GM18861 (cell line): ENCODE data around the gene FAM174B.
A peak's percentile ranks its signal among the peaks of the same experiment; 100 is the strongest.

Experiments
- ATAC-seq: cut with Tn5 transposase; IDR thresholded peaks from one replicate; pipeline ENCODE4 v1.9.1; 2021; ENCODE audit not compliant: unreplicated experiment

FAM174B gene

DNA sequence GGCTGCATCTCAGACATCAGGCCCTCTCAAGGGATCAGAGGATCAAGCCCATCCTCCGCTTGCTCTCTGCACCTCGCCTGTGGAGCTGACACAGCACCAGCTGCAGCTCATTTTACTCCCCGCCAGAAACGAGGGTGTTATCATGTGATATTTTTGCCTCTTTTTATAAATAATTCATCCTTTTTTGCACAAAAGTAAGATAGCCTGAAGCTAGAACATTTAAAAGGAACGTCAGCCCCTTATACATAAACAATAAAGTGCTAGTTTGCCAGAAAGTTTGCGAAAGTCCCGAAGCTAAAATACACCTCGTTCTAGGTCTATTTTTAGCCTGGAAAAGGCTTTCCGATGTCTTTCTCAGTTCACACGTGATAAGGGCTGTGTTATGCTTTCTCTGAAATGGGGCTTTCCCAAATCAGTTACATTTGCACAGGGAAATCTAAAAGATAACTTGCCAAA, 9.6 kb upstream of the FAM174B start:
- ATAC-seq: no peak

DNA sequence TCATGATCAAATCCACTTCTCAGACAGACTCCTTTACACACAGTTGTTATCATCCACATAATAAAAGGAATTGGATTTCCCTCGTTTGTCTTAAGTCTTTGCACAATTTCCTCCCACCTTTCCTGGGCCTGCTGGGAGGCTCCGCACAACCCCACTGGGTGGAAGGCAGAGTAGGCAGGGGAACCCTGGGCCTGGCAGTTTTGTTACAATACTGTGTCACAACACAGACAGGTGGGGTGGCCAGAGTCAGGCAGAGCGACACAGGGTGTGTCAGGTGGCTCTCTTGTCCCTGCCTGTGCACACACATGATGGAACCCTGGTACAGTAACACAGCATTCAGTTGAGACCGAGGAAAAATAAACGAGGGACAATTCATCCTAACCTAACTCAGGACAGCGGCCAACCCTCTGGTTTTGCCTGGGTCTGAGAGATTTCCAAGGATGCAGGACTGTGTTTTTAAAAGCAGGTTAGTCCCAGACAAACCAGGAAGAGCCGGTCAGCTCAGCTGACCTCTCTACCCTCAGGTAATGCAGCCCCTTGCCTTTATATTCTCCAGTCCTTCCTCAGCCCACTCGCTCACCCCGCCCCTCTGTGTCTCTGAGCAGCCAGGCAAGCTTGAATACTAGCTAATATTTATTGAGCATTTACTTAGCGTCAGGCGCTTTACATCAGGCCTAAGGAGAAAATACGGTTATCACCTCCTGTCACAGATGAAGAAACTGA, 8.8 kb upstream of the FAM174B start:
- ATAC-seq: no peak

DNA sequence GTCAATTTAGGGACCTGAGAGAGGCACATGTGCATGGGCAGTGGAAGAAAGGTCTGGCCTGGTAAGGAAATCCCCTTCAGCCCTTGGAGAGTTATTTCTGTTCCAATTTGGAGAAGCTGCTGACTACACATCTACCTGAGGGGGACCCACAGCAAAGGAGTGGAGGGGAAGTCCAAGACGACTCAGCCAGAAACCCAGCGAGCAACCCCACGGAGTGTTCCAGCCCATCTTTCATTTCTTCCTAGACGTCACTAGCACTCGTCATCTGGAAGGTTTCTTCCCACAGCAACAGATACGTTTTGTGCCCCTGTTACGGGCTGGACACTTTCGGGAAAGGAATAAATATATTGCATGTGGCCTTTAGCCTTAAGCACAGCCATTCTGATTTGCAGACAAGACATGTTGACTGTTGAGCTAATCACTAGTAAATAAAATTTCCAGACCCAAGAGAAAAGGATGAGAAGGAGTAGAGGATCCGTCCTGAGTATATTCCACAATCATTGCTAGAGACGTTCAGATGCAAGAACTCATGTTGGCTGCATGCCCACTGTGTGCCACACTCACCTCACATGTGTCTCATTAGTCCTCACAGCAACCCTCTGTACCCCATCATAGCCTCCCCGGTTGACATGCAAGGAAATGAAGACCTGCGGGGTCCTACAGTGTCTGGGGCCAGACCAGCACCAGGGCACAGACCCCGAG, 7.8 kb upstream of the FAM174B start:
- peak; percentile 58 for ATAC-seq

DNA sequence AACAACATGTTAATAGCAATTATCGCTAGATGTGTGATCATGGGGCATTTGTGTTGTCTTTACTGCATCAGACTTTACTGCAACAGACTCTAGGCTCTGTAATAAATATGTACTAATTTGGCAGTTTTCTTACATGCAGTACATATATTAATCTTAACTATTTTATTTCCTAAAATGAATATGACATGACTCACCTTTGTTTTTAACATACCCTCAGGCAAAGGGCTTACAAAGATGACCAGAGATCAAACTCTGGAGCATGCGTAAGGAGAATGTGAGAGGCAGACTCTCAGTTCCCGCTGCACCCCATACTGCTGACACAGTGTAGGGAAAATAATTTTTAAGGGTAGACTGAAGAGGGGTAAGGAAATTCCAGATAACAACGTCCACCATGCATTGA, 7.2 kb upstream of the FAM174B start:
- no peak for ATAC-seq

DNA sequence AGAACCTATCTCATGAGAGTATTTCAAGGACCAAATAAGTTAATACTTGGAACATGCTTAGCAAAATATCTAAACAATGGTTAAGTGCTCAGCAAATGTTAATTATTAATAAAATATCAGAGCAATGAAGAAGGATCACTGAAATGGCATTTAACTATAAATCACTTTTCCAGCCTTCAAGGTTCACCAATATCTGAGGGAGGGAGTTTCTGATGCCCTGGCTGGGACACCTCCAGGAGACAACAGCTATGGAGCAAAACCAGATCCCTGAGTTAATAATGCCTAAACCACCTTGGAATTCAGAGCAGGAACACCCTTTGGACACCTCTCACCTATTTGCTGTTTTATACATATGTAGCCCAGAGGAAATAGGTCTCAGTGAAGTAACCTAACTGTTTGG, 6.4 kb upstream of the FAM174B start:
- ATAC-seq: no peak

DNA sequence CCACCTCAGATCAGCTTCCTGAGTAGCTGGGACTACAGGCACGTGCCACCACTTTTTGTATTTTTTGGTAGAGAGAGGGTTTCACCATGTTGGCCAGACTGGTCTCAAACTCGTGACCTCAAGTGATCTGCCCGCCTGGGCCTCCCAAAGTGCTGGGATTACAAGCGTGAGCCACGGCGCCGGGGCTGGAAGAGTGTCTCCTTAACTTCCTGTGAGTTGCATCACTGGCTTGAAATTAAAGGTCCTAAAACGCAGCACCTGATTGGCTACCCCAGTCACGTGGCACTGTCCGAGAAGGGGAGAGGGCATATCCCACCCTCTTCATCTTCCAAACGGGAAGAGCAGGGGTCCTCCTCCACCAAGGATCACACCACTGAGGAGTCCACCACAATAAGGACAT, 5.5 kb upstream of the FAM174B start:
- no peak for ATAC-seq

DNA sequence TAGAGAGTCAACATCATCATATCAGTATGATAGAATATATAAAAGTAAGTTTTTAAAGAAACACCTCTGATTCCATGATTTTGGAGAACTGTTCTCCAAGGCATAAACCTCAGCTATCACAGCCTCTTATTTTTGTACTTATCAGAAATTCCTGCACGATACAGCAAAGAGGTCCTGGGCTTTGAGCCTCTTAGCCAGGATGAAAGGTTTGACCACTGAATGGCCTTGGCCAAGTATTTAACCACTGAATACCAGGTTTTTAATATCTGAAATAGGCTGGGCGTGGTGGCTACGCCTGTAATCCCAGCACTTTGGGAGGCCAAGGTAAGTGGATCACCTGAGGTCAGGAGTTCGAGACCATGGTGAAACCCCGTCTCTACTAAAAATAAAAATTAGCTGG, 1.9 kb upstream of the FAM174B start:
- ATAC-seq: no peak

DNA sequence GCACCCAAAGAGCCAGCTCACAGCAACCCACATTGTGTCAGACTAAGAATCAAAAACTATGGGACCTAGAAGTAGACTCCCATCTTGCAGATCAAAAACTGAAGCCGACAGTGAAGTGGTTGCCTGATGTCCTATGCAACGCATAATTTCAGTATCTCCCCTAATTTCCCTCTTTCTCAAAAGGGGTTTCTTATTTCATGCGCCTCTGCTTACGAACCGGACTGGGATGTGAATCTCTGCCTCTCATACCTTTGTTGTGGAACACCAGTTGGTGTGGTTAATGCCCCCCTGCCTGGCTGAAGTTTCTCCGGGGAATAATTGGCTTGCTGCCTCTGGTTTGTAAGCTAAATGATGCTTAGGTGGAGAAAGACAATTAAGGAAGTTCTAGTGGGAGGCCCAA, 514 bp upstream of the FAM174B start:
- no peak for ATAC-seq

DNA sequence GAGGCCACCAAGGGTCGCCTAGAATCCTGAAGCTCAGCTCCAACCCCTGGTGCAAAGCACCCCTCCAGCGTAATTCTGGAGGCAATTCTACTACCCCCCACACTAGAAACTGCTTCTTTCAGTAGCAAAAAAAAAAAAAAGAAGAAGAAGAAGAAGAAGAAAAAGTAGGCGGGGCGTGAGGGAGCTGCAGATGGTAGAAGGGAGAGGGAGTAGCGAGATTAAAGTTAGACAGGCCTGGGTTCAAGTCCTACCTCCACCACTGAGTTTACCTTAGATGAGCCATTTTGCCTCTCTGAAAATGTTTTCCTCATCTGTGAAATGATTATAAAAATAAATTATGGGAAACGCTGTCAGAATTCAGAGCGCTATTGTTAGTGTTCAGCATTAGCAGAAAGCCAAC, 913 bp downstream of the FAM174B start:
- no peak for ATAC-seq

DNA sequence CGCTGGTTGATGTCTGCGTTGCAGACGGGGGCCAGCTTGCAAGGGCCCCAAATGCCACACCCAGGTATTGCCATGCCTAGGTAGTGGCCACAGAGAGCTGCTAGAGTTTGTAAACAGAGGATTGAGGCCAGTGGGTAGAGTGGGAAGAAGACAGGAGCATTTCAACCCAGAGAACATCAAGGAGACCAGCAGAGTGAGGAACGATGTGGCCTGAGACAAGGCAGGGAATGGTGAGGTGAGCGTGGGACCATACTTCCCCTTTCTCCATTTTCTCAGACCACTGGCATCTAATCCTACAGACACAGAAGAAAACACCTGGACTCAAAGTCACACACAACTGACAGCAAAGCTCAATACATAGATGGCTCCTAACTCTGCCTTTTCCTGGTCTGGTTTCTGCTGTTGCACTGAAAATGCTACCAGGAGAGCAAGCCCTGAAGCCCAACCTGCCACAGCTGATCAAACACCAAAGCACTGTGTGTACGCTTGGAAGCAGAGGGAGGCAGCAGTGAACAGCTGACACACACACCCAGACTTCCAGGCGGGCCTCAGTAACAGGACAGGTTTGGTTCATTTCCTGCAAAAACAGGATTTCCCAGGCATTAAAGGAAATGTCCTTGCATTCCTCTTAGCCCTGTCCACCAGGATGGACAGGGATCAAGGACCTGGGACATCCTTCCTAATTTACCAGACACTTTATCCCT, 1.6 kb downstream of the FAM174B start:
- ATAC-seq: no peak

DNA sequence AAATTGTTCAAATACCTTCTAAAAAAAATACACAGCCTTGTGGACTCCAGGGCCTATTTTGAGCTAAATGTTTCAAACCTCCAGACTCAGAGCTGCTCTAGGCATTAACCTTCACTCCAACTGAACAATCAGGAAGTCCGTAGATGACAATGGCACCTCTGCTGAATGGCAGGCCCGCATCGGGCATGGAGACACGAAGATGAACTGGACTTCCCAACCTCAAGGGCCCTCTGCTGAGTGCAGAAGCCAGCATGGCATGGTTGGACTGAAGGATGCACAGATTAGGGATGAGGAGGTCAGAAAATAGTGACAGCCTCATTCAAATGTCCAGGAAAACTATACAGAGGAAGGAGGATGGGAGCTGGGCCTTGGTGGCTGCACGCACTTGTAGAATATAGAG, 2.2 kb downstream of the FAM174B start:
- ATAC-seq: no peak

DNA sequence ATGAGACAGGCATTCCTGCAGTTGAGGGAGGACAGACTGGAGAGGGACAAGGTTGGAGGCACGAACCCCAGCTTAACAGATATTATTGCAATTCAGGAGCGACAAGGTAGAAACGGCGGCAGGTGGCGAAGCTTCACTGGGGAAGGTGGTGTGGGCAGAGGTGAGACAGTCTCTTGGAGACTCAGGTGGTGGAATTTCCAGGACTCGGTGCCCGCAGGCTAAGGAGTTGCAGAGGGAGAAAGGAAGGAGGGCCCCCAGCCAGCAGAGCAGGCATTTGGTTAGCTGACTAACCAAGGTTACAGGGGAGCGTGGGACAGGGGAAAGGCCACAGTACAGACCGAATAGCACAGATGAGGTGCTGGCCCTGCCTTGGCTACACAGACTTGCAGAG, 3.0 kb downstream of the FAM174B start:
- ATAC-seq: no peak

DNA sequence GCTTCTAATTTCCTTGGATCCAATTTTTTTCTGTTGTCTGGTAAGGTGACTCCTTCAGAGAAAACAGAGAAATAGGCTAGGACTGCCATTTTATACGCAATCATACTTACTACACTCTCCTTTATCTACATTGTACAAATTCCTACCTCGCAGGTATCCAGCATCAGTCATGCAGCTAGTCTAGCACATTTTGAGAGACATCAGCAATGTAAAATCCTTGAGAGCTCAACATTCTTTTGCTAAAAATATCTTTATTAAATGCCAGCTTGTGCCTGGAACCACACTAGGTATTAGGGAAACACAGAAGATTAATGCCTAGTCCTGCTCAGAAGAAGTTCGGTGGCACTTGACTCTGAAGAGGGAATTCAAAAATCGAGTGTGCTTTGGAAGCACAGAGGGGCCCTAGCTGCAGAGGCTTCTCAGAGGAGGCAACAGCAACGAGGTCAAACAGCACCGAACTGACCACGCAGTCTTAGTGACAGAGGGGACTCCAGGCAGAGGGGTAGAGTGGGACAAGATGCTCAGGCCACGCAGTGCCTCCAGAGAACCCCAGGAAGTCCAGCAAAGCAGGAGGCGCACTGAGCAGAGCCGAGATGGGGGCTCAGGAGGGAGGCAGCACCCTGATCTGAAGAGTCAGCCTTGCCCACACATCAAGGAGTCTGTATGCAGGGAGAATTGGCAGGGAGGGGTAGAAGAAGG, 3.5 kb downstream of the FAM174B start:
- no peak for ATAC-seq

DNA sequence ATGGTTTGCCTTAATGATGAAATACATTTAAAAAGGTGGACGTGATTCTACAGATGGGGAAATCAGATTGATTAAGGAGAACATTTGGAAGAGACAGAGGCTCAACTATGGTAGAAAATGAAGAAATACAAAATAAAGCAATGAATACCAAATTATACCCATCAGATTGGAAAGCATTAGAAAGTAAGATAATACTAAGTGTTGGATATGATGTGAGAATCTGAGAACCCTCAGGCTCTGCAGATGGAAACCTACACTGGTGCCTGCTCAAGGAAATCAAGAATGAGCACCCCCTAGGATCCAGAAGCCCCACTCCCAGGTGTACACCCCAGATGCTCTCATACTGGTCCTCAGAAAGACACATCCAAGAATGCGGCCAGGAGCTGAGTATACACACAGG, 4.6 kb downstream of the FAM174B start:
- ATAC-seq: no peak

DNA sequence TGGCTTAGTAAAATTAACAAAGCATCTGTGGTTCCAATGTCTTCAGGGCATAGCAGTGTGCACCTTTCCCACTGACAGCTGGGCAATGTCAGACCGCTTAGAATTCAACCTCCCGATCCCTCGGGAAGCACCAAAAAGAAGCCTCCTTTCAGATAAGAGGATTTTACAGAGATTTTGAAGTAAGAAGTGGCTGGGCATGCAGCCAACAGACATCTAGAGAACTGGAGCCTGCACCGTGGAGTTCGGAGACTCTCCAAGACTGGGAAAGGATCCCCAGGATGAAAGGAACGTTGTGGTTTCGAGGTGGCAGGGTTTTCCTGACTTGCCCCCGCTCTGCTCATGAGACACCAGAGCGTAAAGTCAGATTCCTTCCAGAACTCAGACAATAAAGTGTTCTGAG, 5.3 kb downstream of the FAM174B start:
- ATAC-seq: no peak

DNA sequence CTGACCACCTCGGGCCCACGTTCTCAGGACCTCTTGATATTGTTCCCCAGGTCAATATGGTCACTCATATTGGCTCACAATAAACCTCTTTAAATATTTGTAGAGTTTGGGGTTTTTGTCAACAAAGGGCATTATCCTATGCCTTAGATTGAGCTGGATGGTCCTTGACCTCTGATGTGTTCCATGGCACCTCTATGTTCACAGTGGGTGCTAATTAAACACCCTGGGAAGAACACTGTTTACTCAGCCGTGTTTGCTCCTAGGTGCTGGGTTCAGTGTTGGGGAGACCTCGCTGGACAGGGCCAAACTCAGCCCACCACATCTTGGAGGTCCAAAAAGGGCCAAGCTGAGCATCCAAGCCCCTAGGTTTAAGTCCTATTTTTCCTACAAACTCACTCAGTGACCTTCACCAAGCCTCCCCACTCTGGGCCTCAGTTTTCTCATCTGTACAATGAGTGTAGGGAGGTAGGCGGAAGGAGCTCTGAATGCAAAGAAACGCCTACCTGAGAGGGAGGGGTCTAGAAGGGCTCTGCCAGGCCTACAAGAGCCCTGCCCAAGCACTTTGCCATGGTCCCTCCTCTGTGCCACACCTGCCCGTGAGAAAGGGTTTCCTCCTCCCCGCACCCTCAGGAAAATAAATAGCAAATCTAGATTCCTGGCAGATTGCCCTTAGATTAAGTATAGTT, 7.2 kb downstream of the FAM174B start:
- ATAC-seq: no peak

DNA sequence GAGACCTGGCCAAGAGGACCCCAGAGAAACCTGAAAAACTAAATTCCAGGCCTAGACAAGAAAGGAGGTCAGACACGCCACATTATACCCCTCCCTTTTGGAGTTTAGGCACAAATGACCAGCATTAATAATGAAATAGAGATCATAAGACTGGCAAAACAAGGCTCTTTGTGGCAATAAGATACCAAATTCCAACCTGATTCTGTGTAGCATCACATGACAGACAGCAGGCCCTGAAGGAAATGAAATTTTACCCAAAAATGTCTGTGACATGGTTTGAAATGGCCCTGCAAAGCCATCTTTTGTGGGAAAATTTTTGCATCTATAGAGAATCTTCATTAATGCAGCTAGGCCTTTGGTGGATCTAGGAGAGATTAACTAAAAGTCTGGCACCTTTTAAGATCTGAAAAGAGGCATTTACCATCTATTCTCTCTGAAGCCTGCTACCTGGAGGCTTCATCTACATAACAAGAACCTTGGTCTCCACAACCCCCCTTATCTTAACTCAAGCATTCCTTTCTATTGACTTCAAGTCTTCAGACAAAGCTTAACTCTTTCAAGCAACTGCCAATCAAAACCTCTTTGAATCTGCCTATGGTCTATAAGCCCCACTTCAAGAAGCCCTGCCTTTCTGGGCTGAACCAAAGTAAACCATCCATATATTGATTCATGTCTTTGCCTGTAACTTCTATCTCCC, 8.0 kb downstream of the FAM174B start:
- no peak for ATAC-seq

DNA sequence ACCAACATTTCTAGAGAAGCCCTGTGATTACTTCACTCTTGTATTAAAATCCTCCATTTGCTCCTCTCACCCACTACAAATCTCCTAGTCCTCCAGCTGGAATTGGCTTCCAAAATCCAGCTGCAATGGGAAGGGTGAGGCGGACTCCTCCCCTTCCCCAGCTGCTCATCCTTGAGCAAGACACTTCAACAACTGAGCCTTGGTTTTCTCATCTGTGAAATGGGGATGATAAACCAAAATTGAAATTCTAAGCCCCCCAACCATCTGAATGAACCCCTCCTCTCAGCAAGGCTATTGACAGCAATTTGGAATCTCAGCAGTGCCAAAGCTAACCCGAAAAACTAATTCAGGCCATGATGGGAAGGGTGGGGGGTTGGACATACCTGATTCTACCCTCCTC, 9.4 kb downstream of the FAM174B start:
- no peak for ATAC-seq

DNA sequence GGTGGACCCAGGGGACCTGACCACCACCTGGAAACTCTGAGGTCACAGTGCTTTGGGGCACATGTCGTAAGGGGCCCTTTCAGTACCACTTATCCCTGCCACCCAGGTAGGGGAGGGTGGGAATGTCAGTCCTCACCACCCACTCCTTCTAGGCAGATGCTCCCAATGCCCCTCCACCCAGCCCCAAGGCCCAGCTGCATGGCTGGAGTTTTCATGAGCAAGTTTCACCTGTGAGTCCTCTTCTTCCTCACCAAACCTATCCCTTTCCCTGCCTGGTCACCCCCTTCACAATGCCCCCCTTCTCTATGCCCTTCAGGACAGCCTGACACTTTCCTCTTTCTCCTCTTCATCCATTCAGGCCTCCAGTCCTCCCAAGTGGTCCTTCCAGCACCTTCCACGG, 9.8 kb downstream of the FAM174B start:
- no peak for ATAC-seq

DNA sequence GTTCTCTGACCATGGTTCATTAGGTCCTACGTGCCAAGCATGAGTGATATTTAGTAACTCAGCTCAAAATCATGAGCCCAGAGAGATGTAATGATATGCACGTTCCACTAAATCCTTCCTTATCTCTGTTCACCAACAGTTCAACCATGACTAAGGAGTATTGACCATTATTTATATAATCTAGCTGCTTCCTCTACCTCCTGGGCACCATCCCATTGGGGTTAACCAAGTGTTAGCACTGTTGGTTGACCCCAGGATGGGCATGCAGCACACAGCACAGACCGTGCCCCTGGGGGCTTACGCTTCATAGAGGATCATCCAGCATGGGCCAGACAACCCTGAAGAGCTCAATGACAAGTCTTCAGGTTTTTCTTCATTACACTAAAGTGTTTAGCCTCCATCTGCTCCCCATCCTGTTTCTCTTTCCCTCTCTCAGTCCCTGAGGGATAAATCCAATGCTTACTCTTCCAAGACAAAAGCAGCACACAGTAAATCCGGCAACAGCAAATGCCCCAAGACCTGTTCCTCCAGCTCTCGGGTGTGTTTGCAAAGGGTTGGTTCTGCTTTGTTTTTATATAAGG, 10.4 kb downstream of the FAM174B start:
- no peak for ATAC-seq
